ENCODE measurements around the gene NEU2. TPM values are rescaled to one million over a fixed set of nuclear protein-coding genes. Genes with fewer than 3 reads are reported as not detected.

Gene NEU2
- total RNA-seq = not detected

GRCh38 chr2:233032551-233033320, at the start of gene NEU2:
TSS of gene NEU2 (plus strand) at chr2:233032672. CDS start at chr2:233032672, 0 bp downstream.

DNA sequence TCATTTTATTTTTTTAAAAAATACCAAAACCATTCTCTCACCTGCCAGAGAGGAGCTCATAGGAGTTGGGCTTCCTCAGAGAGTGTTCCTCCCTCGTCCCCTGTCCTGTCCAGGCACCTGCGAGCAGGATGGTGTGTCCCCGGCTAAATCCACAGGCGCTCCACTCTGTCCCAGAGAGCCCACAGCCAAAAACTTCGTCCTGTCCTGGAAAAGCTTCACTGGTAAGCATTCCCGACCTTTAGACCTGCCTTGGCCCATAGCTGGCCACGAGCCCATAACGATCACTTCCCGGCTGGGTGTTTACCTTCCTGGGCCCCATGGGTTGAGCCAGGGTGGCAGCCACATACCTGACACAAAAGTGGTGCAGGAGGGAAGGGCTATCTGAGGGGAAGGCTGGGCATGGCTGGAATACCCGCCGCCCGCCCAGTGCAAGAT, 19.4 kb upstream of the NEU2 start, which contains the start of gene NGEF:
TSS of gene NGEF (minus strand) at position 230 of the 435 bp plus-strand sequence. CDS start 38,366 bp downstream, outside the sequence.

GRCh38 chr2:233059797-233060500, 27.5 kb downstream of the NEU2 start, which contains the start of gene INPP5D:
TSS of gene INPP5D (plus strand) at chr2:233060342. CDS start at chr2:233060479, 137 bp downstream.

Other genes starting within 250 kb of the NEU2 start
- 4.6 TPM for gene SNORC, start 162.4 kb upstream of the NEU2 start, total RNA-seq
- gene NGEF, start 19.4 kb upstream of the NEU2 start, total RNA-seq = 65.0 TPM
- 6.5 TPM for gene INPP5D, start 27.7 kb downstream of the NEU2 start, total RNA-seq
- 41.1 TPM for gene ATG16L1, start 219.0 kb downstream of the NEU2 start, total RNA-seq